GM19239 (cell line): Measurements from ENCODE around the gene TBC1D19.
A peak's percentile ranks its signal among the peaks of the same experiment; 100 is the strongest.

Experiments used
- DNase-seq: peaks from one replicate; pipeline ENCODE4 v3.0.0; 2011; ENCODE audit warnings: low spot score; ENCODE audit not compliant: insufficient read length
- FAIRE-seq: peaks from 2 replicates; lab custom pipeline; 2011; peaks lifted over from hg19 to GRCh38; lab: Jason Lieb, UNC

TBC1D19 gene

DNA sequence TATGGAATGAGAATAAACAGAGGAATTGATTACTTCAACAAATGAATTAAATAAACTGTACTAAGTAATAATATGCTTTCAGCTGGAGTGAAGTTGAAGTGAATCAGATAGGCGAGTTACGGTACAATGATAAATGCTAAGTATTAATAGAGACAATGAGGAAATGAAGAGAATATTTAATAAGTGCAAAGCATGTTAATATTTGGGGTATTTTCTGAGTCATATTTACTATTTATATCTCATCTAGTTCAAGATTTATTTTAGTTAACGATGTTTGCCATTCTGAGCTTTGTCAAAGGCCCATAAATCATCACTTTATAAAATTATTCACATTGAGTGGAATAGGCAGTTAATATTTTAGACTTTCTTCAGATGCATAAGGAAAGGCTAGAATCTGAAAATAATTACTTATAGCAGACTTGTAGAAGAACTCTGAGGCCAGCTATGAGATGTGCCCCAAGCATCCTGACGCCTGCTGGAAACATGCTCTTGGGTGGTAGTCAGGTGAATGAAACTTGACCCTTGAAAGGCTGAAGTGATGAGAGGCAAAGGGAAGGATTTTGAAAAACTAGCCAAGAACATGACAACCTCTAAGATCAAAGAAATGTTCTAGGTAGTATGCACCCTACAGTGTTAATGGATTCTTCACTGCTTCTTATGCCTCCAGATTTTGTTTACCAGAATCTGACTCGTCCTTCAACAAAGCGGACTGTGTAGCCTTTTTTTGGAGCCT is 142.9 kb downstream of the TBC1D19 start:
- no peak for FAIRE-seq
- DNase-seq, result no peak

DNA sequence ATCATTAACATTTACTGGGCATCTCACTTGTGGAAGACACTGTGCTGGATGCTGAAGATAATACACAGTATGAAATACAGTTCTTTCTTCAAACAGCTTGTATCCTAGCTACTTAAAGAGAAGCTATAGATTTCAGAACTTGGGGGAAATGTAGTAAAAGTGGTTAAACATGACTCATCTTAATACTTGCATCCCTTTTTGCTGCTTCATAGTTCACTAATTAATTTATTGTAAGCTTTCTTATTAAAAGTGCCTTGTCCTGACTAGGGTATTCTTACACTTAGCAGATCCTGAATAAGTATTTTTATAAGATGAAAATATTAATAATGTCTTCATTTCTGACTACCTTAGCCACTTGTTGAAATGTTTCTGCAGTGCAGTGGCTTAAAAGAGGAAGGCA is 144.0 kb downstream of the TBC1D19 start:
- no peak for DNase-seq
- FAIRE-seq, result no peak

- DNase-seq (no peak), FAIRE-seq (no peak)
Observed at GRCh38 chr4:26729027-26729426, 145.1 kb downstream of the TBC1D19 start.

DNA sequence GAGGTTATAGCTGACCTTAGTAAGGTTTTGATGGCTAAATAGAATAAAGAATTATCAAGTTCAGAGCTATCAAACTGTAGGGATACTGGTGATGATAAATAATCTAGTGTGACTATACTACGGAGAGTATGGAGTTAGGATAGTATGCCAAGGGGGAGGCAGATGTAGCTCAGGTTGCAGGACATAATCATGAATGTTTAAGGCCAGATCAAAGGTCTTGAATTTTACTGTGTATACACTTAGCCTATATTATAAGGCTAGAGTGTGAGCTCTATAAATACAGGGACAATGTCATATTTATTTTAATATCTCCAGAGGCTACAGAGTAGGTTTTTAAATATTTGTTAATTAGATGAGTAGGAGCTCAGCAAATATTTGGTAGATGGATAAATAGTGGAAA is 145.7 kb downstream of the TBC1D19 start:
- FAIRE-seq (peak; percentile 45), DNase-seq (no peak)

DNA sequence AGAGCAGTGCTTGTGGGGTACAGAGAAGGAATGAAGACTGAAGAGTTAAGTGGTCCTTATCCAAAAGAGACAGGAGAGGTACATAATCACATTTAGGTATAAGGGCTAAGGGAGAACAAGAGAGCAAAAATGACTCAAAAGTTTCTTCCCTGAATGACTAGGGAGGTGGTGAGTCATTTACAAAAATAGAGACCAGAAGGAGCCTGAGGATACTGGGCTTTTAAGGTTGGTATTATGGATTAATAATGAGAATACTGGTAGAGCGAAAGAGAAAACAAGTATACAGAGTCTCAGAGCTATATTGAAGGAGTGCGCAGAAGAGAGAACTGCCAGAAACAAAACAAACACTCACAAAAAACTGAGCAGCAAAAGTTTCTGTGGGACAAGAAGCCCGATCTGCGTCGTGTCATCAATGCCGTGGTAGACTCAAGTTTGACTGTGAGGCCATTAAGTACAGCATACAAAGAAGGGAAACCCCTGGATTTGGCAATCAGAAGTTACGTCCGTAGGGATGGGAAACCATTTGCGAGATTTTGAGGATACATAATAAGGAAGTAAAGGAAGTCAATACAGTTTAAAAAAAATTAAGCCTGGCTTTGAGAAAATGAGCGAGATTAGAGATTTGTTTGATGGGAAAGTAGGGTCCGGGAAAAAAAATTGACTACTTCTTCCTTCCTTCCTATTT is 147.6 kb downstream of the TBC1D19 start:
- DNase-seq, result no peak

GRCh38 chr4:26732356-26732755 is 148.5 kb downstream of the TBC1D19 start:
- FAIRE-seq (no peak), DNase-seq (no peak)

More for the DNA sequence above, 147.6 kb downstream of the TBC1D19 start:
- no peak for FAIRE-seq

GRCh38 chr4:26736621-26737020 is 152.7 kb downstream of the TBC1D19 start:
- DNase-seq (no peak), FAIRE-seq (no peak)

DNA sequence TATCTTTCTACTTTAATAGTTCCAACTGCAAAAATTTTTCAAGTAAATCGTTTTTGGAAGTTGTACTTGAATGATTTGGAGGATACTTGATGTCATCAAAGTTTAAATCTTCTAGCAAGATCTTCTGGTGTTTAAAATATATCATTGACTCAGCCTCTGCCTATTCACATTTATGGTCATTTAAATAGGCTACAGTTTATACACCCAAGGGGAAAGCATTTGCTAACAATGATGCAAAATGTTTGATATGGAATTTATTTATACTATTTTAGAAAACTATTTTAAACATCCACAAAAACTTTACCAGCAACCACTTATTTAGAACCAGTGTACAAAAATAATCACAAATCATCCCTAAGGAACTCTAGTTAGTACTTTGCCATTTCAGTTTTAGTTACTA is 153.5 kb downstream of the TBC1D19 start:
- FAIRE-seq, result no peak

GRCh38 chr4:26741491-26741871 is 157.6 kb downstream of the TBC1D19 start:
- DNase-seq, result no peak

More for the DNA sequence above, 153.5 kb downstream of the TBC1D19 start:
- DNase-seq, result no peak

GRCh38 chr4:26746802-26747213 is 162.9 kb downstream of the TBC1D19 start:
- DNase-seq (no peak), FAIRE-seq (peak; percentile 91)

More at GRCh38 chr4:26741491-26741871, 157.6 kb downstream of the TBC1D19 start:
- no peak for FAIRE-seq

DNA sequence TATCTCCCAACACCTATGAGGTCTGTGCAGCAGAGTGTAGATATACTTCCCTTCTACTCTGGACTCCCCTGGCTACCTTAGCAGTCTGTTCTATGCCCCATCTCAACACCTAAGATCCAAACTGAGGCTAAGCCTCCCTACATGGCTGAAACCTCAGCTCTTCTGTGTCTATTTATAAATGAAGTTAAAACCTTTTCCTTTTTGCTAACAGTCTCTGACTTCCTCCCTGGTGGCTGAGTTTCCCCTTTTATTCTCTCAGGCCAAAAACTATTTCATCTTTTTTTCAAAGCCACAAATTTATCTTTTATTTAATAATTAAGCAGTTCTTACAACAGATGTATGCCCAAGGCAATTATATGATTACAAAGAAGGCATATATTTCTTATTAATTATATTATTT is 164.9 kb downstream of the TBC1D19 start:
- FAIRE-seq, result no peak
- DNase-seq, result no peak

- FAIRE-seq, result no peak
- DNase-seq, result no peak
Observed at GRCh38 chr4:26749867-26750266, 166.0 kb downstream of the TBC1D19 start.

DNA sequence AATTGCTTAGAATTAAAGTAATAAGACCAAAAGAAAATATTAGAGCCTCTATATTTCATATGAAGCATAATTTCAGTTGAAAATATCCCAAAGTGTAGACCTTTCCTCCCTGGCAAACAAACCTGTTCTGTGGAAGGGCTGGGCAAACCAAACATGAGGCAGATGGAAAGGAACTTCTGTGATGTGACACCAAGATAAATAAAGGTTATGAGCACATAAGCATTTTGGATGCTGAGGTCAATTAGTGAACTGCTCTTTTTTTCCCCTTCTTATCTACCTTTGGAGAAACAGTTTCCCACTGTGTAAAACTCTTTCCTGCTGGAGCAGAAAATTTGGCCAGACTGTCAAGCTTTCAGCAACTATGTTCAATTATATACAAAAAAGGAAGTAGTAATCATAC is 167.1 kb downstream of the TBC1D19 start:
- DNase-seq (no peak), FAIRE-seq (no peak)

- DNase-seq, result no peak
- FAIRE-seq, result no peak
Observed at GRCh38 chr4:26751838-26752237, 168.0 kb downstream of the TBC1D19 start.

- no peak for DNase-seq
- FAIRE-seq, result no peak
Observed at GRCh38 chr4:26753187-26753586, 169.3 kb downstream of the TBC1D19 start.

DNA sequence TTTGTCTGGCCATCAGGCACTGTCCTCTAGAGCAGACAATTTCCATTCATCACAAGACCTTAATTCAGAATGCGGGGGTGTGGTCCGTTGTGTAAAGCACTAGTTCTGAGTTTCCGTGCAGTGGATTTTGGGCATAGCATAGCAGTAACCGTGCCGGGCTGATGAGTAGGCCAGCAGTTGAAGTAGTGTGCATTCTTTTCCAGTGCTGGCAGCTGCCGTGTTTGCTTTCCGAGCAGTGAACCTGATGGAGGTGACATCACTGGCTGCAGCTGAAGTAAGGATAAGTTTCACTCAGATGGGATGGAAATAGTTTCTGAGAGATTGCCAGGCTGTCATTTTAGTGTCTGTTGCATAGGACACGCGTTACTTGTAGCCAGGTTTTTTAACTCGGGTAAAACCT is 169.7 kb downstream of the TBC1D19 start:
- FAIRE-seq, result no peak
- no peak for DNase-seq

DNA sequence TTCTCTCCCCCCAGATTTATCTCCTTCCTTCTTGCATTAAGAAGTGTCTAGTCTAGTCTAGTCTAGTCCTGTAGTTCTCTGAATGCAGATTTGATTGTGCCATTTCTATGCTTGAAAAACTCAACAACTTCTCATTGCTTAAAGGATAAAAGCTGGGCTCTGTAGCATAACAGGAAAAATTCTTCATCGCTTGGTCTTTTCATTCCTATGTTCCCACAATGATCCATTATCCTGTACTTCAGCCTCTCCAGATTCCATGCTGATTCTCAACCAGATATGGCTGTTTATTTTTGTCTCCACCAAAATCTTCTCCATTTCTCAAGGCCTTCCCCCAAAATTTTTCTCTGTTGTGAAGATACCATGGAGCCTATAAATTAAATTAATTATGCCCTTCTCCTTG is 173.9 kb downstream of the TBC1D19 start:
- FAIRE-seq (no peak), DNase-seq (no peak)

DNA sequence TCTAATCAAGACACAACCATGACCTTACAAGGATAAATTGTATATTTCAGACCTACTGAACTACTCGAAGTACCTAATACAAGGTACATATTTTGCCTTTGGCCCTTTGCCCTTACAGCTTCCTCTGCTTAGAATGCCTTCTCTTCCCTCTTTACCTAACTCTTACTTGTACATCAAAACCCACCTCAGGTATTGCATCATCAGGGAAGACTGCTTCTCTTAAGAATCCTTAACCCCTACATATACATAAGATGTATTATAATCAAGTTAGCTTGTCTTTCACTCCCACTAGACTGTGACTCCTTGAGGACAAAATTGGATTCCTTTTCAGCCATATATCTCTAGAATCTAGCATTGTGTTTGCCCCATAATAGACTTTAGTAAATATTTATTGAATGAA is 175.0 kb downstream of the TBC1D19 start:
- FAIRE-seq (no peak), DNase-seq (no peak)

DNA sequence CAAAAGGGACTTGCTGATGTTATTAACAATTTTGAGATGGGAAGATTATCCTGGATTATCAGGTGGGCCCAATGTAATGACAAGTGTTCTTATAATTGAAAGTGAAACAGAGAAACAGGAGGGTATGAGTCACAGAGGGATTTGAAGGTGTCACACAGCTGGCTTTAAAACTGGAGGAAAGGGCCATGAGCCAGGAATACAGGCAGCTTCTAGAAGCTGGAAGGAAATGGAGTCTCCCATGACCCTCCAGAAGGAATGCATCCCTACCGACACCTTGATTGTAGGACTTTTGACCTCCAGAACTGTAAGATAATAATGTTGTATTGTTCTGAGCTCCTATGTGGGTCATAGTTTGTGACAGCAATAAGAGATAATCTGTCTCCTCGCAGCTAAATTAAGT is 178.8 kb downstream of the TBC1D19 start:
- no peak for DNase-seq
- FAIRE-seq, result no peak

GRCh38 chr4:26763063-26763462 is 179.2 kb downstream of the TBC1D19 start:
- no peak for DNase-seq
- no peak for FAIRE-seq

GRCh38 chr4:26763648-26764047 is 179.8 kb downstream of the TBC1D19 start:
- FAIRE-seq, result no peak
- no peak for DNase-seq

DNA sequence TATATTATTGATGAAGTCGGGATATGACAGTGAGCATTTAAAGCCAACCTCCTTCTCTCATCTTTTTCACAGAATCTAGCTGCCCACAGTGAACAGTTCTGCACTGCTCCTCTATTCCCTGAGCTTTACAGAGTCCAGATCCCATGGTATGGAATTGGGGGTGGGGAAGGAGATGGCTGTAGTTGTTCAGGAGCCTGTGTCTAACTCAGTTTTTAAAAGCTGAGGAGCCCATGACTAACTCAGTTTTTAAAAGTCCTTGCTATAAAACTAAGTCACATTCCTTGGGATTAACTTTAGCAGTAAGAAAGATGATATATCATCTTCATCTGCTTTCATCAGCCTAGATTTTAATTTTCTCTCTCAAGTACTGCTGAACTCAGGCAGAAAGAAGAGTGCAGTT is 180.3 kb downstream of the TBC1D19 start:
- no peak for DNase-seq
- no peak for FAIRE-seq
